Measurements from ENCODE around the gene FAM72D. TPM values are rescaled to one million over a fixed set of nuclear protein-coding genes. Genes with fewer than 3 reads are reported as not detected.
"Not testable (repeated sequence)": the region's sequence is repeated elsewhere in the genome, so short reads cannot be mapped to it uniquely, and the experiment has no call there.

The FAM72D gene
- total and polyA plus RNA-seq, 8 donors, result 0.41 to 3.7 (median 2.5) TPM

GRCh38 chr1:145140549-145140948 is 44.8 kb downstream of the FAM72D start:
- H3K27me3 ChIP-seq; H3K4me3 ChIP-seq; H3K36me3 ChIP-seq; DNase-seq; H3K9me3 ChIP-seq; intact Hi-C loops (cut with DNase I); ATAC-seq; H3K4me1 ChIP-seq; H3K27ac ChIP-seq: not testable (repeated sequence)

GRCh38 chr1:145144264-145144913 is 48.6 kb downstream of the FAM72D start:
- intact Hi-C loops (cut with DNase I); H3K4me1 ChIP-seq; H3K4me3 ChIP-seq; H3K36me3 ChIP-seq; H3K27ac ChIP-seq; H3K27me3 ChIP-seq; DNase-seq; H3K9me3 ChIP-seq; ATAC-seq: not testable (repeated sequence)

- H3K27me3 ChIP-seq; ATAC-seq; H3K4me1 ChIP-seq; DNase-seq; H3K4me3 ChIP-seq; intact Hi-C loops (cut with DNase I); H3K9me3 ChIP-seq; H3K27ac ChIP-seq; H3K36me3 ChIP-seq: not testable (repeated sequence)
Observed at GRCh38 chr1:145146308-145146707, 50.5 kb downstream of the FAM72D start.

- DNase-seq; H3K4me3 ChIP-seq; H3K4me1 ChIP-seq; H3K27ac ChIP-seq; H3K9me3 ChIP-seq; H3K36me3 ChIP-seq; H3K27me3 ChIP-seq; intact Hi-C loops (cut with DNase I); ATAC-seq: not testable (repeated sequence)
Observed at GRCh38 chr1:145147172-145147571, 51.4 kb downstream of the FAM72D start.

GRCh38 chr1:145155421-145155820 is 59.6 kb downstream of the FAM72D start:
- DNase-seq; intact Hi-C loops (cut with DNase I): not testable (repeated sequence)
- peak; percentile 42 for ATAC-seq

GRCh38 chr1:145155873-145156272 is 60.1 kb downstream of the FAM72D start:
- H3K36me3 ChIP-seq; H3K27me3 ChIP-seq; H3K9me3 ChIP-seq; H3K27ac ChIP-seq; DNase-seq; H3K4me3 ChIP-seq; intact Hi-C loops (cut with DNase I); H3K4me1 ChIP-seq: not testable (repeated sequence)
- peak; percentile 32 for ATAC-seq

More at GRCh38 chr1:145155421-145155820, 59.6 kb downstream of the FAM72D start:
- H3K9me3 ChIP-seq, H3K4me3 ChIP-seq, H3K36me3 ChIP-seq, H3K27me3 ChIP-seq, H3K4me1 ChIP-seq, H3K27ac ChIP-seq: not testable (repeated sequence)

GRCh38 chr1:145156891-145157610 is 61.3 kb downstream of the FAM72D start:
- H3K27me3 ChIP-seq; H3K9me3 ChIP-seq; H3K4me1 ChIP-seq; H3K36me3 ChIP-seq; H3K27ac ChIP-seq; intact Hi-C loops (cut with DNase I): not testable (repeated sequence)
- ATAC-seq, result peak; percentile 70
- H3K4me3 ChIP-seq, result peak overlapping the region in 1 of 2 donors; percentile 30
- peak in 3 of 4 donors; percentile 39 to 61 (median 60) for DNase-seq

- H3K4me1 ChIP-seq; H3K36me3 ChIP-seq; H3K27me3 ChIP-seq; H3K27ac ChIP-seq; intact Hi-C loops (cut with DNase I); H3K4me3 ChIP-seq; H3K9me3 ChIP-seq; DNase-seq: not testable (repeated sequence)
- ATAC-seq, result peak; percentile 90
Observed at GRCh38 chr1:145157715-145158114, 61.9 kb downstream of the FAM72D start.

GRCh38 chr1:145161046-145161752 is 65.4 kb downstream of the FAM72D start:
- DNase-seq; H3K36me3 ChIP-seq; H3K4me3 ChIP-seq; intact Hi-C loops (cut with DNase I); H3K4me1 ChIP-seq; H3K27ac ChIP-seq; H3K27me3 ChIP-seq; H3K9me3 ChIP-seq: not testable (repeated sequence)
- ATAC-seq, result peak; percentile 67

Other genes starting within 250 kb of the FAM72D start
- 10 to 100 TPM; 28.3 to 34.5 TPM for gene SRGAP2B, start 646 bp upstream of the FAM72D start, total RNA-seq
- gene SRGAP2B, start 646 bp upstream of the FAM72D start, polyA plus RNA-seq (ENCODE audit: insufficient read length in 6 of 6), result 10 to 100 TPM; 20.1 to 40.1 (median 30.6) TPM
- gene PPIAL4D, start 146.2 kb downstream of the FAM72D start, total RNA-seq, result not detected
- gene PPIAL4D, start 146.2 kb downstream of the FAM72D start, polyA plus RNA-seq (ENCODE audit: insufficient read length in 6 of 6), result 1 to 10 TPM in 1 of 6 donors, not detected in 5; 1.0 TPM